GM12872 (cell line): Measurements from ENCODE around the gene TLE1.

Experiments used
- TF ChIP-seq, protein P1 (sequence below): IDR thresholded peaks from 3 replicates; pipeline ENCODE4 v1.5.1; 2011; ENCODE audit warnings: low read depth, mild to moderate bottlenecking, low read length, moderate library complexity; ENCODE audit not compliant: insufficient read depth

The TLE1 gene

DNA sequence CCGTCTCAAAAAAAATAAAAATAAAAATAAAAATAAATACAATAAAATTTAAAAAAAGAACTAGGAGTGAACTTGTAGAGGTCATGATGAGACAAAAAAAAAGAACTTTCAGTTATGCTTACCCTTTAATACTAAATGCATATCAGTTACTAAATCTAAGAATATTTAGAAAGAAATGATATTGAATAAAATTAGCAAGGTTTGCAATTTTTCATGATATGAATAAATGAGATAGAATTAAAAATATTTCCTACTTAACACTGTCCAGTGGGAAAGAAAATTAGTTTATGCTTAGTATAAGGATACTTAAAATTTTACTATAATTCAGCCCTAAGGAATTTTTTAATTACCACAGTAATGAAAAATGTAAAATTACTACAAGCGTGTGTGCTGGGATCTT lies 132.4 kb downstream of the TLE1 start:
- TF ChIP-seq, protein P1, sequence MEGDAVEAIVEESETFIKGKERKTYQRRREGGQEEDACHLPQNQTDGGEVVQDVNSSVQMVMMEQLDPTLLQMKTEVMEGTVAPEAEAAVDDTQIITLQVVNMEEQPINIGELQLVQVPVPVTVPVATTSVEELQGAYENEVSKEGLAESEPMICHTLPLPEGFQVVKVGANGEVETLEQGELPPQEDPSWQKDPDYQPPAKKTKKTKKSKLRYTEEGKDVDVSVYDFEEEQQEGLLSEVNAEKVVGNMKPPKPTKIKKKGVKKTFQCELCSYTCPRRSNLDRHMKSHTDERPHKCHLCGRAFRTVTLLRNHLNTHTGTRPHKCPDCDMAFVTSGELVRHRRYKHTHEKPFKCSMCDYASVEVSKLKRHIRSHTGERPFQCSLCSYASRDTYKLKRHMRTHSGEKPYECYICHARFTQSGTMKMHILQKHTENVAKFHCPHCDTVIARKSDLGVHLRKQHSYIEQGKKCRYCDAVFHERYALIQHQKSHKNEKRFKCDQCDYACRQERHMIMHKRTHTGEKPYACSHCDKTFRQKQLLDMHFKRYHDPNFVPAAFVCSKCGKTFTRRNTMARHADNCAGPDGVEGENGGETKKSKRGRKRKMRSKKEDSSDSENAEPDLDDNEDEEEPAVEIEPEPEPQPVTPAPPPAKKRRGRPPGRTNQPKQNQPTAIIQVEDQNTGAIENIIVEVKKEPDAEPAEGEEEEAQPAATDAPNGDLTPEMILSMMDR: no peak

DNA sequence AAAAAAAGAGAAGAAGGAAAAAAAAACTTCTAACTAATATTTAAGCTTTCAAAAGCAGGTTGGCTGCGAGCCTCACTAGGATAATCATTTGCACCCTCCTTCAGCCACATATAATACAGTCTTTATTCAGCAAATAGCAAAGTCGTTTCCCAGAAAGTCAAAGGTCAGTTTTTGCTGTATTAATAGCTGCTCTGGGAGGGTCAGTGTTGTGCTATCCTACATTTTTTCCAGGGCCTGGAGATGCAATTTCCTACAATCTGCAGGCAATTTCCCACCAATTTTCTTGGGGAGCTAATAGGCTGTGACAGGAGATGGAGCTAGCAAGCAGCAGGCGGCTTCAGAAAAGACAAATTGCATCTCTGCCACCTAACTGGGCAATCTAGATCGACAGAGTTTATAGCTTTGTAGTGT lies 136.8 kb downstream of the TLE1 start:
- TF ChIP-seq, protein P1: no peak

DNA sequence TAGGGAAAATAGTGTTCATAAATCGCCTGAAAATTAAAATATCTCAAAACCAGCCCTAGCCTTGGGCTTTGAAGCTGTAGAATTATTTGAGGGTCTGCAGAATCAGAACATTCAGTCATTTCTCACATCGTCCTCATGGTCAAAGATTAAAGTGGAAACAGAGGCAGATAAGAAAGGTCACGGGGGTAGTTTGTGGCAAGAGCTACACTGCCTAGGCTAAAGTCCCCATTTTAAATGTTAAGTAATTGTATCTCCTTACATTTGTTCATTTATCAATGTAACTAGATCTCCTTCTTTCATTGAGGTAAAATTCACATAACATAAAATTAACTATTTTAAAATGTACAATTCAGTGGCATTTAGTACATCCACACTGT lies 139.2 kb downstream of the TLE1 start:
- TF ChIP-seq, protein P1: no peak

DNA sequence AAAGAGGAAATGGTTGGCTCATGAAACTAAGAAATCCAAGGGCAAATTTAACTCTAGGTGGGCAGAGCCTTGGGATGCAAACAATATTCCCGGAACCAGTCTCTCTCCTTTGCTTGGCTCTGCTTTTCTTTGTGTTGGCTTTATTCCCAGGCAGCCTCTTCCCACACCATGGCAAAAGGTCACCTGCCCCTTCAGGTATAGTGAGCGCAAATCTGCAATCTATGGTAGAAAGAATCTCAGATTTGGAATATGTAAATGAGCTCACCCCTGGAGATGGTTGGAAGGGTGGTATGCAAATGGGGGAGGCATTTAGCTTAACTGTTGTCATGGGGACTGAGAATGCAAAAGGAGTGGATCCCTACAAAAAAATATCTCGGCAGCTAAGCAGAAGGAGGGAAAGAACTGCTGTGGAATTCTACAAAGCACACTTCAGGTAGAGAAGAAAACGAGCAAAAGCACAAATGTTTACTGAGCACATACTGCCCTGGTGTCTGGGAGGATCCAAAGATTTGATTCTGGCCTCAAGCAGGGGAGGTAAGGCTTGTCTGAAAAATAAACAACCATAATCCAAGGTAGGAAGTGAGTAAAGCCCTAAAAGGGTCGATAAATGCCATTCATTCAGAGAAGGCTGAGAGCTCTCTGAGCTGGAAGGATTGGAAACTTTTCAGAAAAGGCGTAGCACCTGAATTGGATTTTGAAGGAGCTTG lies 139.7 kb downstream of the TLE1 start:
- TF ChIP-seq, protein P1: no peak

DNA sequence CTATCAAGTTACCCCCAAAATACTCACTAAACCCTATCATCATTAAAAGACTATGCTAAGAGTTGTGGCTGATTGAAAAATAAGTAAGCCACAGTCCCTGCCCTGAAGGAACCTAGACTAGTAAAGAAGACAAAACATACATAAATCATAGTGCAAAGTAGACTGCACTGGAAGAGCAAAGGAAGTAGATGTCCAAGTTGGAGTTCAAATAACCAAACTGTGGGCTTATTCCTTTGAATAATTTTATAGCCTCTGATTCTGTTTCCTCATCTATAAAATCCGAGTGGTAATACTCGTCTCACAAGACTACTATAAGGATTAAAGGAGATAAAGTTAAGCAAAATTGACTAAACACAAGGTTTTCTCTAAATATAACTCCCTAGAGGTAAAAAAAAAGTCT lies 140.4 kb downstream of the TLE1 start:
- TF ChIP-seq, protein P1: no peak

DNA sequence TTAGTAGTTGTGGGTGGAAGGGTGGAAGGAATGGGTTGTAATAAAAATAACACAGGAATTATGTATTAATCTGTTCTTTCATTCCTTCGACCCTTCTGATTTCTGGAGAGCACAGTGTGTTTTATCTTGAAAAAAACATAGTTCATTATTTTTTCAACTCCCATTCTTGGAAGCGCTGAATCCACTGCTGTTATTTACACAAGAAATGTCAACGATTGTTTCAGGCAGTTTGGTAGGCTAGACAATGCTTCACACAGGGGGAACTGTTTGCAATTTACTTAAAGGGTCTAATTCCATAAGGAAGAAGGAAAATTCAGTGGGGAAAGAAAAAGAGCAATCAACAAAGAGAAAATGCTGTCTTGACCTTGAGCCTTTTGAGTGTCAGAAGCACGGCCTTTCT lies 142.9 kb downstream of the TLE1 start:
- TF ChIP-seq, protein P1: no peak

DNA sequence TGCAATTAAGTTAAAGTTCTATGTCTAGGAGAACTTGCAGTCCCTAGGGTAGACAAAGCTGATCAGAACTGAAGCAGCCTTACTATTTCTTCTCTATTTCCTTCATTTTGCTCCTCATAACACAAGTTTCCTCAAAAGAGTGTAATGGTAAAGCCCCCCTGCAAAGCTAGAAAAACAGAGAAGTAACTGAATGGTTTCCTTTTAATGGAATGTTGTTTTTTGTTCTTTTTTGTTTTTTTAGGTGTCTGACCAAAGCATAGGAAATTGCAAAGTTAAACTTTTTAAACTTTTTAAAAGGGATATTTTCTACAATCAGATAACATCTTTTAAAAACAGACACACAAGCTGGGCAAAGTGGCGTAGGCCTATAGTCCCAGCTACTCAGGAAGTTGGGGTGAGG lies 145.7 kb downstream of the TLE1 start:
- TF ChIP-seq, protein P1: no peak
